ENCODE results near the gene ACSF3. TPM values are rescaled to one million over a fixed set of nuclear protein-coding genes. Genes with fewer than 3 reads are reported as not detected.

Gene ACSF3
- total and polyA plus RNA-seq, 2 of the 4 experiments (the other 2 are of a cell fraction), result 9.5 to 14.2 TPM

GRCh38 chr16:89102481-89103073 is 8.9 kb downstream of the ACSF3 start:
- Histone ChIP-seq H3K9ac (ENCODE audit: low read depth, low read length) (no peak overlapping the region), H3K9me3 (ENCODE audit: control insufficient read depth, insufficient read depth, low read length) (no peaks in the 10 kb centered on the region), H3K4me1 (ENCODE audit: control insufficient read depth, insufficient read depth, low read length) (no peaks in the 10 kb centered on the region), H2BK20ac (ENCODE audit: low read depth, low read length) (no peak overlapping the region), H3K18ac (ENCODE audit: low read depth, low read length) (no peak overlapping the region), H3K79me1 (ENCODE audit: low read depth in 1 of 2, low read length in 2 of 2) (peaks cover 9 to 15% of the 10 kb centered on the region in 2 experiments), H3K9me1 (ENCODE audit: insufficient read depth, low read length) (peaks cover 6% of the 10 kb centered on the region), H3K4me3 (ENCODE audit: insufficient read depth, low read depth, low read length) (no peak overlapping the region), H3K4me2 (ENCODE audit: low read depth, low read length) (no peak overlapping the region), H3K23ac (ENCODE audit: low read depth, low read length) (no peak overlapping the region), H3K27me3 (ENCODE audit: control insufficient read depth, insufficient read depth, low read length) (no peaks in the 10 kb centered on the region), H2AFZ (replicated peaks; ENCODE audit: low read length, poor library complexity) (no peak overlapping the region), H3K27ac (ENCODE audit: insufficient read depth, low read length) (no peak overlapping the region), H2BK120ac (ENCODE audit: low read depth, low read length) (no peak overlapping the region), H4K91ac (ENCODE audit: insufficient read depth, low read depth, low read length) (no peak overlapping the region), H2AK9ac (replicated peaks; ENCODE audit: low read depth, low read length, poor library complexity) (no peak overlapping the region), H3K14ac (replicated peaks; ENCODE audit: low read depth, low read length) (no peak overlapping the region), H2AK5ac (ENCODE audit: low read depth, low read length) (no peak overlapping the region), H2BK15ac (ENCODE audit: low read depth, low read length) (no peak overlapping the region), H4K8ac (ENCODE audit: low read depth in 2 of 2, low read length in 2 of 2) (no peak overlapping the region), H3K56ac (ENCODE audit: extremely low read depth, insufficient read depth, low read length) (no peak overlapping the region), H4K20me1 (ENCODE audit: insufficient read depth, low read length) (peaks cover 17% of the 10 kb centered on the region), H4K5ac (ENCODE audit: low read depth, low read length) (no peak overlapping the region), H3K4ac (ENCODE audit: low read depth, low read length) (no peak overlapping the region), H2BK5ac (ENCODE audit: low read depth, low read length, poor library complexity, severe bottlenecking) (no peak overlapping the region), H3K36me3 (ENCODE audit: control insufficient read depth, insufficient read depth, low read length) (peaks cover 57% of the 10 kb centered on the region)
- ChIA-PET CTCF (no interaction called here), POLR2A (ENCODE audit: unreplicated experiment) (no interaction called here)
- intact Hi-C loops (cut with micrococcal nuclease), result no loop called here
- TF ChIP-seq BHLHE40 (IDR thresholded peaks at IDR 0.05; ENCODE audit: low read depth, low read length) (no peak), CEBPB (IDR thresholded peaks at IDR 0.05; ENCODE audit: low read depth, low read length) (no peak), CHD1 (IDR thresholded peaks at IDR 0.05; ENCODE audit: low read depth, low read length) (no peak), MAFK (IDR thresholded peaks at IDR 0.05; ENCODE audit: low read depth, low read length) (no peak), MXI1 (IDR thresholded peaks at IDR 0.05; ENCODE audit: borderline replicate concordance, low read depth, low read length) (no peak), RCOR1 (IDR thresholded peaks at IDR 0.05; ENCODE audit: insufficient replicate concordance, low read length) (no peak), RFX5 (IDR thresholded peaks at IDR 0.05; ENCODE audit: low read depth, low read length) (no peak), NFE2L2 (IDR thresholded peaks at IDR 0.05; ENCODE audit: low read depth, low read length) (no peak), RAD21 (IDR thresholded peaks at IDR 0.05; ENCODE audit: low read length) (no peak), USF2 (IDR thresholded peaks at IDR 0.05; ENCODE audit: low read depth, low read length) (no peak)
- TF ChIP-seq, protein P1, sequence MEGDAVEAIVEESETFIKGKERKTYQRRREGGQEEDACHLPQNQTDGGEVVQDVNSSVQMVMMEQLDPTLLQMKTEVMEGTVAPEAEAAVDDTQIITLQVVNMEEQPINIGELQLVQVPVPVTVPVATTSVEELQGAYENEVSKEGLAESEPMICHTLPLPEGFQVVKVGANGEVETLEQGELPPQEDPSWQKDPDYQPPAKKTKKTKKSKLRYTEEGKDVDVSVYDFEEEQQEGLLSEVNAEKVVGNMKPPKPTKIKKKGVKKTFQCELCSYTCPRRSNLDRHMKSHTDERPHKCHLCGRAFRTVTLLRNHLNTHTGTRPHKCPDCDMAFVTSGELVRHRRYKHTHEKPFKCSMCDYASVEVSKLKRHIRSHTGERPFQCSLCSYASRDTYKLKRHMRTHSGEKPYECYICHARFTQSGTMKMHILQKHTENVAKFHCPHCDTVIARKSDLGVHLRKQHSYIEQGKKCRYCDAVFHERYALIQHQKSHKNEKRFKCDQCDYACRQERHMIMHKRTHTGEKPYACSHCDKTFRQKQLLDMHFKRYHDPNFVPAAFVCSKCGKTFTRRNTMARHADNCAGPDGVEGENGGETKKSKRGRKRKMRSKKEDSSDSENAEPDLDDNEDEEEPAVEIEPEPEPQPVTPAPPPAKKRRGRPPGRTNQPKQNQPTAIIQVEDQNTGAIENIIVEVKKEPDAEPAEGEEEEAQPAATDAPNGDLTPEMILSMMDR (conservative IDR thresholded peaks at IDR 0.05; ENCODE audit: low read depth, low read length), result no peak
- TF ChIP-seq, protein P2, sequence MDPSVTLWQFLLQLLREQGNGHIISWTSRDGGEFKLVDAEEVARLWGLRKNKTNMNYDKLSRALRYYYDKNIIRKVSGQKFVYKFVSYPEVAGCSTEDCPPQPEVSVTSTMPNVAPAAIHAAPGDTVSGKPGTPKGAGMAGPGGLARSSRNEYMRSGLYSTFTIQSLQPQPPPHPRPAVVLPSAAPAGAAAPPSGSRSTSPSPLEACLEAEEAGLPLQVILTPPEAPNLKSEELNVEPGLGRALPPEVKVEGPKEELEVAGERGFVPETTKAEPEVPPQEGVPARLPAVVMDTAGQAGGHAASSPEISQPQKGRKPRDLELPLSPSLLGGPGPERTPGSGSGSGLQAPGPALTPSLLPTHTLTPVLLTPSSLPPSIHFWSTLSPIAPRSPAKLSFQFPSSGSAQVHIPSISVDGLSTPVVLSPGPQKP (IDR thresholded peaks at IDR 0.05; ENCODE audit: borderline replicate concordance, low read depth, low read length), result no peak
- WGBS, 2 experiments (ENCODE audit: extremely low coverage in 2 of 2, insufficient read length in 1 of 2), result 96% methylated on average over 13 of the region's 27 CpGs; no CpG with 5 or more reads in 1 of the 2 experiments
- dilution Hi-C loops (cut with HindIII; ENCODE audit: low sequenced_read_pairs, unreplicated experiment), result no loop called here
- DNase-seq, result no peak
- in situ Hi-C loops (cut with MboI; ENCODE audit: low sequenced_read_pairs), result no loop called here
- ATAC-seq (ENCODE audit: low read depth), result no peak
- no TSS peak for BruUV-seq (replicated peaks)
